Thoracic aorta (tissue), 2 donors: ENCODE measurements around the gene YEATS2. TPM values are rescaled to one million over a fixed set of nuclear protein-coding genes. Genes with fewer than 3 reads are reported as not detected.

Experiments used
- ATAC-seq: fragments of 150-250 bp; one replicate; pipeline ENCODE4 v1.8.0; 2017; ENCODE audit warnings: low read depth; ENCODE audit not compliant: insufficient number of reproducible peaks, low FRiP score
- DNase-seq: peaks from one replicate; pipeline ENCODE4 v3.0.0-alpha.2; 2020; ENCODE audit warnings: low spot score
- H3K27ac ChIP-seq, 2 donors: fragments of 200-600 bp; sonication (generic); 1 replicate in 1 of 2; 2 replicates in 1 of 2; pipeline ENCODE4 v1.5.1; 2016; ENCODE audit warnings: mild to moderate bottlenecking in 2 of 2, moderate library complexity in 2 of 2
- H3K27me3 ChIP-seq: fragments of 200-600 bp; sonication (generic); replicated peaks from 2 replicates; pipeline ENCODE4 v1.6.0; 2016; ENCODE audit warnings: mild to moderate bottlenecking; ENCODE audit not compliant: insufficient read depth
- H3K36me3 ChIP-seq: fragments of 200-600 bp; sonication (generic); one replicate; pipeline ENCODE4 v1.5.1; 2016
- H3K4me1 ChIP-seq, 2 donors: fragments of 200-600 bp; sonication (generic); 1 replicate in 1 of 2; 2 replicates in 1 of 2; pipeline versions ENCODE4 v1.5.1 to v1.6.0; 2016; ENCODE audit warnings: low read depth in 2 of 2, mild to moderate bottlenecking in 1 of 2; ENCODE audit not compliant: control insufficient read depth in 1 of 2
- H3K4me3 ChIP-seq: fragments of 200-600 bp; sonication (generic); 2 replicates; pipeline ENCODE4 v1.5.1; 2016; ENCODE audit warnings: mild to moderate bottlenecking
- H3K9me3 ChIP-seq: fragments of 200-600 bp; sonication (generic); 2 replicates; pipeline ENCODE4 v1.5.1; 2016
- CTCF ChIP-seq: fragments of 200-600 bp; sonication (generic); IDR thresholded peaks from one replicate; pipeline ENCODE4 v1.5.1; 2019; ENCODE audit warnings: antibody characterized with exemption
- total RNA-seq, 2 donors: library from RNA; depleted of rRNA; stranded (reverse); fragments of >200 nt; gene quantifications; one replicate each; pipeline versions ENCODE4 v1.1.0 to v1.2.3, GENCODE V29; 2016

Gene YEATS2
- total RNA-seq, 2 donors from 2014 or later: 25.3 to 34.2 TPM

GRCh38 chr3:183826448-183827250 lies 129.1 kb downstream of the YEATS2 start:
- Histone ChIP-seq H3K4me1 (peaks cover 4 to 5% of the 10 kb centered on the region in 2 donors), H3K27ac (no peak overlapping the region), H3K9me3 (no peaks in the 10 kb centered on the region), H3K4me3 (no peak overlapping the region), H3K27me3 (no peaks in the 10 kb centered on the region), H3K36me3 (peaks cover 4% of the 10 kb centered on the region)
- ATAC-seq (no peak), DNase-seq (no peak)
- TF ChIP-seq CTCF: no peak

- Histone ChIP-seq H3K36me3 (peaks cover 8% of the 10 kb centered on the region), H3K9me3 (no peaks in the 10 kb centered on the region), H3K4me3 (no peak overlapping the region), H3K4me1 (peaks cover 4 to 5% of the 10 kb centered on the region in 2 donors), H3K27me3 (no peaks in the 10 kb centered on the region), H3K27ac (no peak overlapping the region)
- no peak for TF ChIP-seq CTCF
- no peak for DNase-seq
- ATAC-seq: no peak
Measured at GRCh38 chr3:183827809-183828537, 130.4 kb downstream of the YEATS2 start.

- ATAC-seq (no peak), DNase-seq (no peak)
- H3K36me3 ChIP-seq: peaks cover 8% of the 10 kb centered on the region
- no peak overlapping the region for H3K4me3 ChIP-seq
- peaks cover 4 to 5% of the 10 kb centered on the region in 2 donors for H3K4me1 ChIP-seq
- H3K27me3 ChIP-seq: no peaks in the 10 kb centered on the region
- no peaks in the 10 kb centered on the region for H3K9me3 ChIP-seq
- H3K27ac ChIP-seq: no peak overlapping the region
- no peak for TF ChIP-seq CTCF
Measured at GRCh38 chr3:183828538-183828870, 130.9 kb downstream of the YEATS2 start.

- TF ChIP-seq CTCF: no peak
- H3K27ac ChIP-seq: no peak overlapping the region
- DNase-seq (no peak), ATAC-seq (no peak)
- H3K9me3 ChIP-seq: no peaks in the 10 kb centered on the region
- H3K4me1 ChIP-seq: peaks cover 1 to 3% of the 10 kb centered on the region in 2 donors
- H3K27me3 ChIP-seq: no peaks in the 10 kb centered on the region
- peaks cover 8% of the 10 kb centered on the region for H3K36me3 ChIP-seq
- H3K4me3 ChIP-seq: no peak overlapping the region
Measured at GRCh38 chr3:183829466-183829865, 131.9 kb downstream of the YEATS2 start.

- no peaks in the 10 kb centered on the region for H3K27me3 ChIP-seq
- peaks cover 8% of the 10 kb centered on the region for H3K36me3 ChIP-seq
- H3K4me3 ChIP-seq: no peak overlapping the region
- TF ChIP-seq CTCF: no peak
- no peak overlapping the region for H3K27ac ChIP-seq
- H3K9me3 ChIP-seq: no peaks in the 10 kb centered on the region
- no peaks in the 10 kb centered on the region for H3K4me1 ChIP-seq
- ATAC-seq (no peak), DNase-seq (no peak)
Measured at GRCh38 chr3:183830187-183830586, 132.6 kb downstream of the YEATS2 start.
